ENCODE measurements around the gene ADGRA1.

DNA sequence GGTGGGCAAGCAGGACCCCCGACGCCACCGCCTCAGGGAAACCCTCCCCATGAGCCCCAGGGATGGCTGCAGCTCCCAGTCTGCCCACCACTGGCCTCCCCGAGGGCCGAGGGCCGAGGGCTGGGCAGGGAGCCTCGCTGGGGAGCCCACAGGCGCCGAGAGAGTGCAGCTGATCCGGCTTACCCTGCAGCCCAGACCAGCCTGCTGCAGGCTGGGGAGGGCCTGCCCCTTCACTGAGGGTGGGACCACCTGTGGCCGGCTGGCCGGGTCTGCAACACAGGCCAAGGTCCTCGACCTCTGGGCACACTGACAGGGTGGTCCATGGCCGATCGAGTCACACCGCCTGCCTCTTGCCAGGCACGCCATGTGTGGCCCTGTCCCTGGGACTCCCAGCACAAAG lies 27.3 kb upstream of the ADGRA1 start:
- TF ChIP-seq, protein P1, sequence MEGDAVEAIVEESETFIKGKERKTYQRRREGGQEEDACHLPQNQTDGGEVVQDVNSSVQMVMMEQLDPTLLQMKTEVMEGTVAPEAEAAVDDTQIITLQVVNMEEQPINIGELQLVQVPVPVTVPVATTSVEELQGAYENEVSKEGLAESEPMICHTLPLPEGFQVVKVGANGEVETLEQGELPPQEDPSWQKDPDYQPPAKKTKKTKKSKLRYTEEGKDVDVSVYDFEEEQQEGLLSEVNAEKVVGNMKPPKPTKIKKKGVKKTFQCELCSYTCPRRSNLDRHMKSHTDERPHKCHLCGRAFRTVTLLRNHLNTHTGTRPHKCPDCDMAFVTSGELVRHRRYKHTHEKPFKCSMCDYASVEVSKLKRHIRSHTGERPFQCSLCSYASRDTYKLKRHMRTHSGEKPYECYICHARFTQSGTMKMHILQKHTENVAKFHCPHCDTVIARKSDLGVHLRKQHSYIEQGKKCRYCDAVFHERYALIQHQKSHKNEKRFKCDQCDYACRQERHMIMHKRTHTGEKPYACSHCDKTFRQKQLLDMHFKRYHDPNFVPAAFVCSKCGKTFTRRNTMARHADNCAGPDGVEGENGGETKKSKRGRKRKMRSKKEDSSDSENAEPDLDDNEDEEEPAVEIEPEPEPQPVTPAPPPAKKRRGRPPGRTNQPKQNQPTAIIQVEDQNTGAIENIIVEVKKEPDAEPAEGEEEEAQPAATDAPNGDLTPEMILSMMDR (IDR thresholded peaks at IDR 0.05 in 4 of 5, conservative IDR thresholded peaks at IDR 0.05 in 1 of 5), result no peak
- TF ChIP-seq POLR2A (IDR thresholded peaks at IDR 0.05), result no peak

Measured in gastrocnemius medialis (tissue), 4 donors.